NOMO-1 treated with dmso at 0.1 percent for 144 hours (cell line): ENCODE results near the gene LTC4S.
"Not testable (repeated sequence)": the region's sequence is repeated elsewhere in the genome, so short reads cannot be mapped to it uniquely, and the experiment has no call there.

ENCODE experiments used
- DNase-seq: peaks from one replicate; lab custom pipeline; 2025; ENCODE audit not compliant: unreplicated experiment; lab: John Stamatoyannopoulos, UW

LTC4S gene

GRCh38 chr5:179793468-179794139 is at the start of gene LTC4S:
Gene LTC4S (plus strand): TSS chr5:179793986. CDS start chr5:179794081, 95 bp downstream.
- DNase-seq, result peak; percentile 90

GRCh38 chr5:179744106-179744505 is 49.7 kb upstream of the LTC4S start:
- not testable (repeated sequence) for DNase-seq

- DNase-seq, result no peak
Measured at GRCh38 chr5:179746872-179747271, 46.9 kb upstream of the LTC4S start.

GRCh38 chr5:179747811-179748210 is 46.0 kb upstream of the LTC4S start:
- no peak for DNase-seq

GRCh38 chr5:179749857-179750508 is 43.8 kb upstream of the LTC4S start:
- DNase-seq, result no peak

- DNase-seq, result no peak
Measured at GRCh38 chr5:179753971-179754370, 39.8 kb upstream of the LTC4S start.

GRCh38 chr5:179755022-179755421 is 38.8 kb upstream of the LTC4S start:
- no peak for DNase-seq

- DNase-seq, result peak; percentile 79
Measured at GRCh38 chr5:179758955-179759354, 34.8 kb upstream of the LTC4S start.

- no peak for DNase-seq
Measured at GRCh38 chr5:179759581-179760551, 33.9 kb upstream of the LTC4S start.

- peak; percentile 33 for DNase-seq
Measured at GRCh38 chr5:179762079-179762780, 31.6 kb upstream of the LTC4S start.

GRCh38 chr5:179762781-179763176 is 31.0 kb upstream of the LTC4S start:
- DNase-seq, result no peak

- DNase-seq, result no peak
Measured at GRCh38 chr5:179763215-179763945, 30.4 kb upstream of the LTC4S start.

- no peak for DNase-seq
Measured at GRCh38 chr5:179764056-179764455, 29.7 kb upstream of the LTC4S start.

- DNase-seq, result peak; percentile 40
Measured at GRCh38 chr5:179765400-179765799, 28.4 kb upstream of the LTC4S start.

GRCh38 chr5:179766021-179766725 is 27.6 kb upstream of the LTC4S start:
- DNase-seq, result no peak

GRCh38 chr5:179766726-179767455 is 26.9 kb upstream of the LTC4S start:
- no peak for DNase-seq

- DNase-seq, result peak; percentile 38
Measured at GRCh38 chr5:179767496-179768100, 26.2 kb upstream of the LTC4S start.

- DNase-seq, result no peak
Measured at GRCh38 chr5:179768326-179769085, 25.3 kb upstream of the LTC4S start.
